HG03175 (cell line): ENCODE measurements around the gene TGFB1.
"Not testable (repeated sequence)": the region's sequence is repeated elsewhere in the genome, so short reads cannot be mapped to it uniquely, and the experiment has no call there.

Experiments used
- ATAC-seq: cut with Tn5 transposase; IDR thresholded peaks from one replicate; pipeline ENCODE4 v1.9.1; 2021; ENCODE audit warnings: mild to moderate bottlenecking, moderate library complexity; ENCODE audit not compliant: unreplicated experiment

Gene TGFB1

DNA sequence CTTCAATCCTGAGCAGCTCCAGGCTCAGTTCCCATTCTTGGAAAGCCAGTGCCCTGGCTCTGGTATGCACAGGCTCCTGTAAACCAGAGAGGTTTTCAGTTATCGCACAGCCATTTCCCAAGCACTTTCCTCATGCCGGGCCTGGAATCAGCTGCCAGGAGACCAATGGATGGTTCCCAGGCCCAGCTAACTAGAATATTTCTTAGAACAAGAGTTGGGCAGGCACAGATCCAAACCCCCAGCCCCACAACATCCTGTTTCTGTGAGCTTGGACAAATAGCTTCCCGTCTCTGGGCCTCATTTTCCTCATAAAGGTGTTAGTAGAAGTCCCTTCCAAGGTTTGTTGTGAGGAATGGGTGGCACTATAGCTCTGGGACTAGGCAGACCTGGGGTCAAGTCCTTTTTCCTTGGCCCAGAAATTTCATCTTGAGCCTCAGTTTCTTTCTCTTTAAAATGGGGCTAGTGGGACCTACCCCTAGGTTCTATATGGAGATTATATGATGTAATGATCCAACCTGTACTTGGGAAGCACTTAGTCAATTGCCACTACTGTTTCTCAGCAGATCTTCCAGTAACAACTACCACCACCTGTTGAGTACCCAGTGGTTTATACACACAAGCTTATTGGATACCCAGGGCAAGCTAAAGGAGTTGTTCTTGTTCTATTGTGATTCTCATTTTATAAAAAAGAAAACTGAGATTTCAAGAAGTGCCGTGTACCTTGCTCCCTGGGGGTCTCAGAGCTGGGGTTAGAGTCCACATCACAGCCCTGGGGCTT, 48.8 kb downstream of the TGFB1 start:
- no peak for ATAC-seq

DNA sequence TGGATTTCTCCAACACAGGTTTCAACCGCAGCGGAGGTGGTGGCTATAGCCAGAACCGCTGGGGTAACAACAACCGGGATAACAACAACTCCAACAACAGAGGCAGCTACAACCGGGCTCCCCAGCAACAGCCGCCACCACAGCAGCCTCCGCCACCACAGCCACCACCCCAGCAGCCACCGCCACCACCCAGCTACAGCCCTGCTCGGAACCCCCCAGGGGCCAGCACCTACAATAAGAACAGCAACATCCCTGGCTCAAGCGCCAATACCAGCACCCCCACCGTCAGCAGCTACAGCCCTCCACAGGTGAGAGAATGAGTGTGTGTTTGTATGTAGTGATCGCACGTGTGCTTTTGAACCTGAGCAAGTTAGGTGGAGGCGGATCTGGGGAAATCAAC, 49.8 kb downstream of the TGFB1 start:
- ATAC-seq: no peak

DNA sequence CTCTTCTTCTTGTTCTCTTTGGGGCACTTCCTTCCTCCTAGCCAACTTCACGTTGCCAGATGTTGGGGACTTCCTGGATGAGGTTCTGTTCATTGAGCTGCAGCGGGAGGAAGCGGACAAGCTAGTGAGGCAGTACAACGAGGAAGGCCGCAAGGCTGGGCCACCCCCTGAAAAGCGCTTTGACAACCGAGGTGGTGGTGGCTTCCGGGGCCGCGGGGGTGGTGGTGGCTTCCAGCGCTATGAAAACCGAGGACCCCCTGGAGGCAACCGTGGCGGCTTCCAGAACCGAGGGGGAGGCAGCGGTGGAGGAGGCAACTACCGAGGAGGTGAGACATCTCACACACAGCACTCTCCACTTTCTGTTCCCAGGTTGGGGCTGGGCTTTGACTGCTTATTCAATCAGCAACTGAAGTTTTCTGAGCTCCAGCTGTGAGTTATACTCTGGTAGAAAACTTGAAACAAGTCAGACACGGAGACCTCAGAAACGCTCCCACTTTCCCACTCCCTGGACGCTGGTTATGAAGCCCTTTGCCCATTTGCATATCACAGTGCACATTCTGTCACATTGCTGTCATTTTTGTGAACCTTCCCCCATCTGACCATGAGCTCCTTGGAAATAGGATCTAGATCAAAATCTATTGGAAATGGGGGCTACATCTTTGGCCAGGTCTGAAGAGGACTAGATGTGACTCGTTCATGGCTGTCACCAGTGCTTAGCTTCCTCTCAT, 50.9 kb downstream of the TGFB1 start:
- peak; percentile 59 for ATAC-seq

DNA sequence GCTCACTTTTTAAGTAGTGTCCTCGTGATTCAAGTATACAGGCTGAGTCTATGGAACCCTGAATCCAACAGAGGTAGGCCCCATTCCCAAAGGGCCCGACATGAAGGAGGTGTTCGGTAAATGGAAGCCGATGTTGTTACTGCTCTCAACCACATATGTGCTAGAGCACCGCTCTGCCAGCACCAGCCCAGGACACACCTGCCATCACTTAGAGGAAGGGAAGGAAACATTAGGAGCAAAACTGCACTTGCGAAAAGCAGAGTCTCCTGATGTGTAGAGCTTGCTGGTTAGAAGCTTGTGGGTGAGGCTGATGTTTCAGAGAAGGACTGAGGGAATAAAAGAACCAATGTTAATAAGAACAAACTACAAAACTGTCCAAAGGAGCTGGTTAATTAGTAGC, 53.2 kb downstream of the TGFB1 start:
- ATAC-seq: no peak

DNA sequence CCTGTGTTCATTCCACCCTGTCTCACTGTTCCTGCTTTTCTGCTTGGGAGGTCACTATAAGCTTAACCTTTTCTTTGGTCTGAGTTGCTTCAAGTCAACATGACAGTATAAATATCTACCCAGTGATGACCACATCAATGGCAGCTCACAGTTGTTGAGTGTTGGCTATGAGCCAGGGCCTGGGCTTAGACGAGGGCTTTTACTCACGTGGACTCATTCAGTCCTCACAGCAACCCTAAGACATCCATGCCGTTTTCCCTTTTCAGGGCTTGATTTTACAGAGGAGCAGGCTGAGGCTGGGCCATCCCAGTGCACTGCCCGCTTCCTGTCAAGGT, 54.0 kb downstream of the TGFB1 start:
- no peak for ATAC-seq

DNA sequence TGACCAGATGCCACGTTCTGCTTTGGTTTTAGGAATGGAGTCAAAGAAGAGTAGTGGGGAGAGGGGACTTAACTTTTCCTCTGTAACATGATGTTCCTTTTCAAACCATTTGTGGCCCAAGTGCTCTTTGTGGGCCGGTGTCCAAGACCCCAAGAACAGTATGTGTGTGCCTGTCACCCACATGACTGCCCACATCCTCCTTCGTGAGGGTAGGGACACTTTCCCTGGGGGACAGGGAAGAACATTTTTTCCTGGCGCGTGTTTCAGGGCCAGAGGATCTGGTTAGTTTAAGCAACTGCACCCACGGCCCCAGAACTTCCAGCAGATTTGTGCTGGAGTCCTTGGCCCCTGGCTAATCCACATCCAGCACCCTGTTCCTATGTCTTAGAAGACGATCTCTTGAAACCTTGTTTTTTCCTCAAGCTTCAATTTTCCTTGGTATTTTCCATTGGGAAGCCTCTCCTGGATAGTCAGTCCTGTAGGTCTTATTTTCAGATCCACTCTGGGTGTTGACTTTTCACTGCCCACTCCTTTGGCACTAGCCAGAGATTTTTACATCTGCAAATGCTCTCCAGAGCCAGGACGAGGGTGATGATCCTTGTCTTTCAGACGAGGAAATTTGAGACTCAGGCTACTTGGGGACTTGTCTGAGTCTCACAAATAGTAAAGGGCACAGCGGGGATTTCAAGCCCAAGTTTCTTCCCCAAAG, 54.5 kb downstream of the TGFB1 start:
- no peak for ATAC-seq

DNA sequence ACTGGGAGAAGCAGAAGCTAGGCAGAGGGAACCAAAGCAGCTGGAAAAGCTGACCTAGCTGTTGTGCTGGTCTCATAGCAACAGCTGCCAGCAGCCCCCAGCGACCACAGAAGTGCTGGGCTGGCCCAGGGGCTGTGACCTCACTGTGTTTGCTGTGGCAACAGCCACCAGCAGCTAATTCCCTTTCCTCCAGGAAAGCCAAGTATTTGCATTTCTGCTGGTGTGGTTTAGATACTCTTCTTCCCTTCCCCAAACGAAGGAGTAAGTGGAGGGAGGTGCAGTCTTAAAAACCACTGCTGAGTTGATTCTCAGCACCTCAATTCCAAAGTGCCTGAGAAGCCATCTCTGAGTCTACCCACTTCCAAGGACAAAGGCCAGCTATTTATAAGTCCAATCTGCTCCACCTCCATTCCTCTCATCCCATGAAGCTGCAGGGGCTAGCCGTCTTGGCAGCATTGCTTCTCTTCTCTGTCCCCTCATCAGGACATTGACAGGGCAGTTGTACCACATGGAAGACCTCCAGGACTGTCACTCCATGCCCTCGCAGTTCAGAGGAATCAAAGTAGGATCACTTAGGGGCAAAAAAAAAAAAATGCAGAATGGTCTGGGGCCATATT, 55.3 kb downstream of the TGFB1 start:
- ATAC-seq: peak; percentile 20

DNA sequence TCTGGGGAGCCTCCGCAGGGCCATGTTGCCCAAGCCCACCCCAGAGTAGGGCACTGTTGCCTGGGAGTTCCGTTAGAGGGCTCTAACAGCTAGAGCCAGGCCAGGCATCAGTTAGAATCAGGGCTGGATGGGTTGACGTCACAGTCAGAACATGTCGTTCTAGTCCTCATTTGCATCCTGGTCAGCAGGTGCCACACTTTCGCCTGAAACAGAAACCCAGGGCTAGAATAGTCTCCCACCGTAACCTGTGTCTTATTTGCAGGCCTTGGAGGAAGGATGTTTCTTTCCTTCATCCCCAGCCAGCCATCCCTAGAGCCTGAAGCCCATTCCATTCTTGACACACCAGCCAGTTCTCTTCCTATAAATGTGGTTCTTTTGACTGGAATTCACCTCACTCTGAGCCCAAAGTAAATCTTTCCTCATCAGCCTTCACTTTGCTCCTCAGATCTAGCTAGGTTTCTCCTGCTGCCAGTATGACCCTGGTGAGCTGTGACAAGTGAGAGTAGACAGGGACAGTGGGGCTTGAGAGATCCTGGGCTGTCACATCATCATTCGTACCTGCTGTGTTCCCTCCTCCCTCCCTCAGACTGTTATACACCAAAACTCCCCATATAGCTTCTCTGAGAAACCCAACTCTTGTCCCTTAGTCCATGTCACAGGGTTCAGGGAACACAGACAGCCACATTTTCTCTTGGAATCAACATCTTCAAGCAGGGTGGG, 55.9 kb downstream of the TGFB1 start:
- peak; percentile 77 for ATAC-seq

DNA sequence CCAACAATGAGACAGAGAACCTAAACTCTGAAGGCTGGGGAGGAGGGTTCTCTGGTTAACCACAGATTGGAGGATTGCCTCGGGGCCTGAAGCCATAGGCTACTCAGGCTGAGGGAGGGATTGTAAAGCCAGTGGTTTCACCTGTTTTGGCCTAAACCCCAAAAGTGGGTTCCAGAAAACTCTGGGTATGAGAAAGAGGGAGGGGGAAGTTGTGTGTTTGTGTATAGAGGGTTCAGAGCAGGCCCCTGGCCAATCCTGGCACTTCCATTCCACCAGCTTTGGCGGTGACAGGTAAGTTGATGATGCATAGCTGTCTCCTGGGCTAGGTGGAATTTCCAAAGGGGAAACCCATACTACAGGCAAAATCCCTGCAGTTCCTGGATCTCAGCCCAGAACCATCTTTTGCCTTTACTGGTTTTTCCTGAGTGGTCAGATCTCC, 57.3 kb downstream of the TGFB1 start:
- ATAC-seq: no peak

DNA sequence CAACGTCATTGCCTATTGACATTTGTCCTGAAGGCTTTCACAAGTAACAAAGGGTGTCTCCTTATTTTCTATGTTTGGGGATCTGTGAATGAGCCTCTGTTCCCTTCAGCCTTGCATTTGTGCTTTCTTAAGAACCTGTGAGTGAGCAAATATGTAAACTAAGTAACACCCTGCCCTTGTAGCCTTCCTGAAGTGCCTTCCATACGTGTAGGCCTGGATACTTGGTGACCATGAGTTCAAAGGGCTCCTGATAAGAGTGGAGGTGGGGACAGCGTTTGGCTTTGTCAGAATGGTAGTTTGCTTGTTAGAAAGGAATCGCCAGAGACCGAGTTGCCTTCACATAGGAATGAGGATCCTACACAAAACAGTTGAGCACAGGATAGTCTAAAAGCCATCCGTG, 58.2 kb downstream of the TGFB1 start:
- no peak for ATAC-seq

DNA sequence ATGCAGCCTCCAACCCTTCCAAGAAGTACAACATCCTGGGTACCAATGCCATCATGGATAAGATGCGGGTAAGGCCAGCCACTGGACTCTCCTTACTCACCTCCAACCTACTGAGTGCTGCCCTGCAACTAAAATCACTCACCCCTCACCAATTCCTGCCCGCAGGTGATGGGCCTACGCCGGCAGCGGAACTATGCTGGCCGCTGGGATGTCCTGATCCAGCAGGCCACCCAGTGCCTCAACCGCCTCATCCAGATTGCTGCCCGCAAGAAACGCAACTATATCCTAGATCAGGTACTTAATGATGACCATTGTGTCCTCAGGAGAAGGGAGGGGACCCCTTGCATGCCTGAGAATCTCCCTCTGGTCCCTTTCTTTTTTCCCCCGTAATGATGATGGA, 59.3 kb downstream of the TGFB1 start:
- no peak for ATAC-seq

DNA sequence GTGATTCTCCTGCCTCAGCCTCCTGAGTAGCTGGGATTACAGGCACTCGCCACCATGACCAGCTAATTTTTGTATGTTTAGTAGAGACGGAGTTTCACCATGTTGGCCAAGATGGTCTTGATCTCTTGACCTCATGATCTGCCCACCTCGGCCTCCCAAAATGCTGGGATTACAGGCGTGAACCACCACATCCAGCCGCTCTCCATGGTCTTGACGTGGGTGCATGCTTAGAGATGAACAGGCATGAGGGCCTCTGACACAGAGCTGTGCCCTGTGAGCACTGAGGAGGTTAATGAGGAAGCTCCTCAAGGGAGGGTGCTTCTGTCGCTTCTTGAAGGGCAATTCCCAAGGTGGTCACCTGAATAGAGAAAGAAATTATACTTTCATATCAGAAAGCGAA, 63.9 kb downstream of the TGFB1 start:
- not testable (repeated sequence) for ATAC-seq

DNA sequence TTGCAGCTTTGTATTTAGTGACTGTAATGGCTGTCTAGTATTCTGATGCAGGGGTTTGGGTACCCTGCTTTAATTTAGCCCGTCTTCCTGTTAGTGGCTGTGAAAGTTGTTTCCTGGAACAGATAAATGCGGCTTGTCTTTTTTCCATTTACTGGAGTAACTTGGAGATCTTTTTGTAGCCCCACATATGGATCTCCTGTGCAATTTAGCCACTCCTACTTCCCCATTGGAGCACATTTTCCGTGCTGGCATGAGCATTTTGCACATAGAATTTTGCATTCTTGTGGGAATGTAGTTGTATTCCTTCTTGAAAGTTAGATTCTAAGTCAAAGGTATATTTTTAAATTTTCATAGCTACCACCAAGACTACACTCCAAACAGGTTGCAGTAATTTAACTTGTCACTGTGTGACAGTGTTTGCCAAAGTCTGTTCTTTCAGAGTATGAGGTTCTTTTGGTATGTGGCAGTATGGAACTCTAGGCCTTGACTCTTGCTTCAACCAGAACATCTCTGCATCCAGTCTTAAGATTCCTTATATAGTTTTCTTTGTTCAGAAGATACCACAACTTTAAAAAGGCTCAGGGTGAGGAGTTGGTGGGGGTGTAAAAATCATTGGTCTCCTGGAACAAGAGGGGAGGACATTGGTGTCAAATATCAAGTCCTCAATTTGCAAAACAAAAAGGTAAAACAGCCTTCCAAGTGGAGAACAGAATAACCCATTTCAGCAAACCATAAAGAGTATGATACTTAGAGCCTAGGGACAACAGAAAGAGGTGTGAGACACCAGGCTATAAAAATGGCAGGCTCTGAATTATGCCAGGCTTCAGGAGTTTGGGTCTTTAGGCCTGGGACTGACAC, 64.8 kb downstream of the TGFB1 start:
- ATAC-seq: no peak
